Endothelial cell of umbilical vein (primary cell): ENCODE measurements around the gene TTLL11. TPM values are rescaled to one million over a fixed set of nuclear protein-coding genes. Genes with fewer than 3 reads are reported as not detected.

Source experiments
- BruUV-seq: library from RNA; stranded (reverse); fragments of 400-500 nt; replicated peaks from 2 replicates; lab custom pipeline; 2021; lab: Mats Ljungman, UMichigan
- CTCF ChIA-PET: fragments of 300-600, 350-600 bp; sonication (Branson Sonifier 250); formaldehyde crosslinking; loops from one replicate; lab custom pipeline; 2021; ENCODE audit warnings: antibody characterized with exemption, inconsistent platforms; lab: Charles Lee
- POLR2A ChIA-PET: fragments of 300-600, 350-600 bp; sonication (Branson Sonifier 250); formaldehyde crosslinking; loops from one replicate; lab custom pipeline; 2021; ENCODE audit warnings: antibody characterized with exemption, inconsistent platforms; lab: Charles Lee
- DNase-seq: peaks from one replicate; pipeline ENCODE4 v3.0.0-alpha.2; 2011; ENCODE audit warnings: low read depth, low spot score
- FAIRE-seq: peaks from 2 replicates; lab custom pipeline; 2011; peaks lifted over from hg19 to GRCh38; lab: Jason Lieb, UNC
- H2AFZ ChIP-seq: 2 replicates; pipeline ENCODE4 v1.6.0; 2012; ENCODE audit warnings: low read depth, low read length, control low read depth, inconsistent platforms
- H3K27ac ChIP-seq: 2 replicates; pipeline ENCODE4 v1.5.1; 2011; ENCODE audit warnings: low read depth, mild to moderate bottlenecking, control low read depth, low read length, moderate library complexity; ENCODE audit not compliant: insufficient read depth
- H3K27me3 ChIP-seq, 2 experiments: 2 replicates each; pipeline versions ENCODE4 v1.6.0 to v1.6.1; 2011; ENCODE audit warnings: low read length in 2 of 2, mixed read lengths in 1 of 2; ENCODE audit not compliant: control insufficient read depth in 2 of 2, insufficient read depth in 2 of 2
- H3K36me3 ChIP-seq, 2 experiments: 2 replicates in 1 of 2; 3 replicates in 1 of 2; pipeline ENCODE4 v1.5.1; 2011; ENCODE audit warnings: low read length in 2 of 2, mild to moderate bottlenecking in 1 of 2, moderate library complexity in 1 of 2; ENCODE audit not compliant: control insufficient read depth in 2 of 2, insufficient read depth in 2 of 2; ENCODE audit errors: extremely low read depth in 1 of 2
- H3K4me1 ChIP-seq: 3 replicates; pipeline ENCODE4 v1.5.1; 2011; ENCODE audit warnings: mild to moderate bottlenecking, low read length; ENCODE audit not compliant: control insufficient read depth, insufficient read depth; ENCODE audit errors: extremely low read depth
- H3K4me2 ChIP-seq: 2 replicates; pipeline ENCODE4 v1.6.1; 2011; ENCODE audit warnings: low read length, control low read depth, mixed read lengths; ENCODE audit not compliant: insufficient read depth
- H3K4me3 ChIP-seq, 3 experiments: fragments of 200-600 bp in 1 of 3; sonication (generic), shearing (Covaris generic) in 1 of 3; replicated peaks in 1 of 3; 2 replicates each; pipeline ENCODE4 v1.5.1; 2011 to 2016; ENCODE audit warnings: control low read depth in 3 of 3, low read length in 3 of 3, mild to moderate bottlenecking in 2 of 3, inconsistent platforms in 1 of 3, low read depth in 1 of 3, moderate library complexity in 1 of 3; ENCODE audit not compliant: insufficient read depth in 1 of 3
- H3K79me2 ChIP-seq: 2 replicates; pipeline ENCODE4 v1.6.0; 2012; ENCODE audit warnings: low read length, inconsistent platforms; ENCODE audit not compliant: control insufficient read depth, insufficient read depth
- H3K9ac ChIP-seq: replicated peaks from 2 replicates; pipeline ENCODE3; 2011; ENCODE audit warnings: low read length, control low read depth; ENCODE audit not compliant: insufficient read depth; ENCODE audit errors: extremely low read depth
- H3K9me1 ChIP-seq: replicated peaks from 3 replicates; pipeline ENCODE4 v1.6.0; 2011; ENCODE audit warnings: mild to moderate bottlenecking, low read length; ENCODE audit not compliant: control insufficient read depth, insufficient read depth; ENCODE audit errors: extremely low read depth
- H3K9me3 ChIP-seq: replicated peaks from 2 replicates; pipeline ENCODE4 v1.5.1; 2012; ENCODE audit warnings: low read length, inconsistent platforms; ENCODE audit not compliant: control insufficient read depth, insufficient read depth
- H4K20me1 ChIP-seq: replicated peaks from 2 replicates; pipeline ENCODE3; 2011; ENCODE audit warnings: mild to moderate bottlenecking, low read length; ENCODE audit not compliant: control insufficient read depth, insufficient read depth; ENCODE audit errors: extremely low read depth
- CTCF ChIP-seq, 2 donors: IDR thresholded peaks; 1 replicate in 1 of 2; 2 replicates in 1 of 2; pipeline ENCODE4 v1.5.1; 2011; ENCODE audit warnings: low read length in 2 of 2, mild to moderate bottlenecking in 2 of 2, moderate library complexity in 2 of 2, control low read depth in 1 of 2, inconsistent platforms in 1 of 2, low read depth in 1 of 2; ENCODE audit not compliant: insufficient read depth in 1 of 2; ENCODE audit errors: extremely low read depth in 1 of 2
- EZH2 ChIP-seq: IDR thresholded peaks from 2 replicates; pipeline ENCODE4 v1.6.1; 2012; ENCODE audit warnings: borderline replicate concordance, low read depth, mild to moderate bottlenecking, moderate library complexity, low read length, inconsistent platforms; ENCODE audit not compliant: severe bottlenecking
- FOS ChIP-seq: IDR thresholded peaks from 2 replicates; pipeline ENCODE4 v1.6.1; 2011; ENCODE audit warnings: mild to moderate bottlenecking, low read length, moderate library complexity, borderline replicate concordance; ENCODE audit not compliant: insufficient read depth
- GATA2 ChIP-seq: IDR thresholded peaks from 2 replicates; pipeline ENCODE4 v1.7.0; 2011; ENCODE audit warnings: low read depth, mild to moderate bottlenecking, moderate library complexity, mixed read lengths, low read length; ENCODE audit not compliant: insufficient read length, insufficient read depth
- JUN ChIP-seq: IDR thresholded peaks from 2 replicates; pipeline ENCODE4 v1.6.1; 2011; ENCODE audit warnings: borderline replicate concordance, low read depth; ENCODE audit not compliant: insufficient read length, insufficient read depth
- MAX ChIP-seq: IDR thresholded peaks from 2 replicates; pipeline ENCODE4 v1.6.1; 2011; ENCODE audit not compliant: insufficient read depth, insufficient read length
- MYC ChIP-seq: IDR thresholded peaks from one replicate; pipeline ENCODE4 v1.6.1; 2011; ENCODE audit warnings: mild to moderate bottlenecking, low read depth, low read length
- POLR2A ChIP-seq: IDR thresholded peaks from 2 replicates; pipeline ENCODE4 v1.6.1; 2012; ENCODE audit warnings: low read depth, mild to moderate bottlenecking, control low read depth, low read length
- POLR2AphosphoS5 ChIP-seq: IDR thresholded peaks from 2 replicates; pipeline ENCODE4 v1.6.1; 2012; ENCODE audit warnings: low read depth, mild to moderate bottlenecking, control low read depth, low read length, moderate library complexity; ENCODE audit not compliant: insufficient read depth
- dilution Hi-C: fragments of 300-500 bp; cut with MboI; formaldehyde crosslinking; loops from one replicate; pipeline ENCODE4 v1.15.0; 2019; ENCODE audit warnings: low sequenced_read_pairs; ENCODE audit not compliant: extremely low pct_ligation_motif_present
- intact Hi-C: fragments of 100-400 bp; cut with micrococcal nuclease; formaldehyde crosslinking; loops from one replicate; pipeline ENCODE4 v1.10.0; 2022
- polyA plus RNA-seq, 4 experiments: library from polyadenylated mRNA; depleted of rRNA in 3 of 4; stranded (reverse) in 3 of 4; unstranded in 1 of 4; fragments of >200 nt; gene quantifications; 2 replicates each; pipeline versions ENCODE4 v1.2.1 to v1.2.3, GENCODE V29; 2011 to 2012; ENCODE audit warnings: missing spikeins in 1 of 4
- total RNA-seq: library from RNA; stranded (reverse); gene quantifications from 2 replicates; pipeline ENCODE4 v1.2.3, GENCODE V29; 2021

TTLL11 gene
- total and polyA plus RNA-seq, 2 donors (not counting 3 experiments of a cell fraction or from before 2014, with no cell fraction given): 4.9 to 5.1 TPM

GRCh38 chr9:121813519-121814210 lies 279.4 kb downstream of the TTLL11 start:
- Histone ChIP-seq H3K27ac (no peak overlapping the region), H3K36me3 (no peaks in the 10 kb centered on the region), H4K20me1 (no peaks in the 10 kb centered on the region), H3K27me3 (no peaks in the 10 kb centered on the region), H3K4me1 (no peaks in the 10 kb centered on the region), H2AFZ (no peak overlapping the region), H3K9me1 (no peaks in the 10 kb centered on the region), H3K4me3 (no peak overlapping the region), H3K79me2 (no peaks in the 10 kb centered on the region), H3K9me3 (no peaks in the 10 kb centered on the region), H3K9ac (no peak overlapping the region), H3K4me2 (no peak overlapping the region)
- intact Hi-C loops: no loop called here
- ChIA-PET POLR2A (no interaction called here), CTCF (interaction anchor here (1.5 kb wide), 1 partner anchor 11 kb away, joined by 3 read pairs; no protein-coding TSS in a partner anchor)
- TF ChIP-seq POLR2AphosphoS5 (no peak), JUN (no peak), FOS (no peak), EZH2 (no peak), GATA2 (no peak), CTCF (IDR thresholded peaks at IDR 0.05; ENCODE audit: extremely low read depth in 1 of 2, insufficient read depth in 1 of 2, low read depth in 1 of 2, low read length in 2 of 2) (no peak), MYC (no peak), POLR2A (no peak), MAX (no peak)
- no peak for FAIRE-seq
- BruUV-seq: no TSS peak
- dilution Hi-C loops: no loop called here
- DNase-seq: no peak
